HCT116 (cell line): ENCODE results near the gene CFAP410. TPM values are rescaled to one million over a fixed set of nuclear protein-coding genes. Genes with fewer than 3 reads are reported as not detected.

Source experiments
- ATAC-seq: fragments of 200-7000 bp; cut with Tn5 transposase; 2 replicates; pipeline ENCODE4 v1.9.1; 2020; ENCODE audit warnings: mild to moderate bottlenecking, moderate library complexity
- BruUV-seq: library from RNA; stranded (reverse); fragments of 400-500 nt; replicated peaks from 2 replicates; lab custom pipeline; 2021; lab: Mats Ljungman, UMichigan
- CTCF ChIA-PET: fragments of 300-600 bp; sonication (Branson Sonifier 250); formaldehyde crosslinking; loops from one replicate; lab custom pipeline; 2021; ENCODE audit warnings: antibody characterized with exemption; lab: Charles Lee
- POLR2A ChIA-PET: fragments of 300-600, 350-600 bp; sonication (Branson Sonifier 250); formaldehyde crosslinking; loops from one replicate; lab custom pipeline; 2021; ENCODE audit warnings: antibody characterized with exemption; lab: Charles Lee
- RAD21 ChIA-PET, 2 experiments: fragments of 300-600 bp; sonication (Branson Sonifier 250); formaldehyde crosslinking; loops; one replicate each; lab custom pipeline; 2023; ENCODE audit warnings: low total read pairs in 2 of 2; ENCODE audit not compliant: uncharacterized antibody in 2 of 2, unreplicated experiment in 2 of 2, low non-redundant PET in 1 of 2; lab: Charles Lee
- DNase-seq: peaks from one replicate; pipeline ENCODE4 v3.0.0-alpha.2; 2010; ENCODE audit warnings: low read depth, low spot score
- H2AFZ ChIP-seq: fragments of 200-600 bp; shearing (Covaris generic), sonication (generic); 2 replicates; pipeline ENCODE4 v1.6.1; 2017; ENCODE audit warnings: low read depth, mixed run types, mixed read lengths, antibody characterized with exemption, low read length; ENCODE audit not compliant: poor library complexity, severe bottlenecking
- H3K27ac ChIP-seq: 2 replicates; pipeline ENCODE4 v1.5.1; 2012; ENCODE audit warnings: low read depth, low read length
- H3K27me3 ChIP-seq: fragments of 200-600 bp; sonication (generic); 2 replicates; pipeline ENCODE4 v1.6.1; 2016; ENCODE audit warnings: mixed run types, low read length, mixed read lengths; ENCODE audit not compliant: insufficient read depth
- H3K36me3 ChIP-seq, 2 experiments: fragments of 200-500 bp in 1 of 2; fragments of 200-600 bp in 1 of 2; sonication (Bioruptor generic) in 1 of 2; sonication (generic) in 1 of 2; 2 replicates each; pipeline versions ENCODE4 v1.5.1 to v1.6.1; 2014 to 2016; ENCODE audit warnings: low read length in 2 of 2, inconsistent platforms in 1 of 2, mixed read lengths in 1 of 2, mixed run types in 1 of 2; ENCODE audit not compliant: insufficient read depth in 2 of 2, control insufficient read depth in 1 of 2
- H3K4me1 ChIP-seq, 2 experiments: fragments of 200-600 bp in 1 of 2; sonication (generic) in 1 of 2; 2 replicates each; pipeline versions ENCODE4 v1.5.1 to v1.6.1; 2012 to 2017; ENCODE audit warnings: low read length in 2 of 2, inconsistent platforms in 1 of 2, mild to moderate bottlenecking in 1 of 2, mixed read lengths in 1 of 2, mixed run types in 1 of 2, moderate library complexity in 1 of 2; ENCODE audit not compliant: insufficient read depth in 2 of 2, control insufficient read depth in 1 of 2
- H3K4me2 ChIP-seq: fragments of 200-600 bp; sonication (generic); 2 replicates; pipeline ENCODE4 v1.6.1; 2017; ENCODE audit warnings: mixed run types, low read length, mixed read lengths
- H3K4me3 ChIP-seq, 2 experiments: fragments of 200-600 bp in 1 of 2; sonication (generic) in 1 of 2; replicated peaks in 1 of 2; 2 replicates each; pipeline ENCODE4 v1.5.1; 2011 to 2016; ENCODE audit warnings: low read length in 2 of 2, control low read depth in 1 of 2, low read depth in 1 of 2, mild to moderate bottlenecking in 1 of 2, mixed read lengths in 1 of 2, mixed run types in 1 of 2
- H3K79me2 ChIP-seq: fragments of 200-600 bp; sonication (generic); 2 replicates; pipeline ENCODE4 v1.6.1; 2017; ENCODE audit warnings: mild to moderate bottlenecking, mixed run types, low read length, moderate library complexity, mixed read lengths; ENCODE audit not compliant: insufficient read depth
- H3K9ac ChIP-seq: fragments of 200-600 bp; sonication (generic); 2 replicates; pipeline ENCODE4 v1.6.1; 2016; ENCODE audit warnings: low read length, mixed read lengths
- H3K9me2 ChIP-seq: fragments of 200-600 bp; sonication (generic), shearing (Covaris generic); 2 replicates; pipeline ENCODE4 v1.6.1; 2017; ENCODE audit warnings: mixed run types, mild to moderate bottlenecking, moderate library complexity; ENCODE audit not compliant: insufficient read depth
- H3K9me3 ChIP-seq, 2 experiments: fragments of 200-500 bp in 1 of 2; fragments of 200-600 bp in 1 of 2; sonication (Bioruptor generic) in 1 of 2; sonication (generic) in 1 of 2; 2 replicates each; pipeline ENCODE4 v1.6.1; 2014 to 2017; ENCODE audit warnings: low read length in 2 of 2, mixed read lengths in 2 of 2, inconsistent platforms in 1 of 2, low read depth in 1 of 2, mild to moderate bottlenecking in 1 of 2, mixed run types in 1 of 2, moderate library complexity in 1 of 2; ENCODE audit not compliant: control insufficient read depth in 1 of 2, insufficient read depth in 1 of 2
- H4K20me1 ChIP-seq: fragments of 200-600 bp; sonication (generic), shearing (Covaris generic); 2 replicates; pipeline ENCODE4 v1.6.1; 2017; ENCODE audit warnings: mixed run types, mild to moderate bottlenecking, moderate library complexity; ENCODE audit not compliant: insufficient read depth
- CTCF ChIP-seq, 3 experiments: fragments of 200-600 bp in 1 of 3; sonication (generic) in 1 of 3; IDR thresholded peaks in 2 of 3; conservative IDR thresholded peaks in 1 of 3; 2 replicates each; pipeline ENCODE4 v1.5.1; 2012 to 2017; ENCODE audit warnings: low read depth in 2 of 3, low read length in 2 of 3, antibody characterized with exemption in 1 of 3, borderline replicate concordance in 1 of 3, control low read depth in 1 of 3, mild to moderate bottlenecking in 1 of 3, mixed read lengths in 1 of 3, mixed run types in 1 of 3, moderate library complexity in 1 of 3; ENCODE audit not compliant: insufficient read depth in 1 of 3
- FOSL1 ChIP-seq: IDR thresholded peaks from 2 replicates; pipeline ENCODE4 v1.6.1; 2012; ENCODE audit warnings: low read depth
- JUND ChIP-seq: IDR thresholded peaks from 2 replicates; pipeline ENCODE4 v1.6.1; 2012
- MAX ChIP-seq: IDR thresholded peaks from 2 replicates; pipeline ENCODE4 v1.6.1; 2012
- REST ChIP-seq: IDR thresholded peaks from 2 replicates; pipeline ENCODE4 v1.6.1; 2012; ENCODE audit warnings: low read depth
- SP1 ChIP-seq: IDR thresholded peaks from 2 replicates; pipeline ENCODE4 v1.6.1; 2012; ENCODE audit warnings: low read depth
- SRF ChIP-seq: IDR thresholded peaks from 2 replicates; pipeline ENCODE4 v1.6.1; 2012; ENCODE audit warnings: low read depth
- TCF7L2 ChIP-seq: IDR thresholded peaks from 2 replicates; pipeline ENCODE4 v1.7.0; 2011; ENCODE audit warnings: borderline replicate concordance, inconsistent platforms; ENCODE audit not compliant: insufficient read depth, insufficient read length; ENCODE audit errors: extremely low read depth
- ZFX ChIP-seq: fragments of 450-650 bp; IDR thresholded peaks from 2 replicates; pipeline ENCODE4 v1.6.1; 2017
- intact Hi-C: fragments of 100-400 bp; cut with micrococcal nuclease; formaldehyde crosslinking; loops from 2 replicates; pipeline ENCODE4 v1.10.0; 2022
- total RNA-seq: library from RNA; stranded (reverse); gene quantifications from one replicate; pipeline ENCODE4 v1.2.1, GENCODE V29; 2021; ENCODE audit not compliant: unreplicated experiment

CFAP410 gene
- total RNA-seq, 1 experiment from 2014 or later, result 15.3 TPM

DNA sequence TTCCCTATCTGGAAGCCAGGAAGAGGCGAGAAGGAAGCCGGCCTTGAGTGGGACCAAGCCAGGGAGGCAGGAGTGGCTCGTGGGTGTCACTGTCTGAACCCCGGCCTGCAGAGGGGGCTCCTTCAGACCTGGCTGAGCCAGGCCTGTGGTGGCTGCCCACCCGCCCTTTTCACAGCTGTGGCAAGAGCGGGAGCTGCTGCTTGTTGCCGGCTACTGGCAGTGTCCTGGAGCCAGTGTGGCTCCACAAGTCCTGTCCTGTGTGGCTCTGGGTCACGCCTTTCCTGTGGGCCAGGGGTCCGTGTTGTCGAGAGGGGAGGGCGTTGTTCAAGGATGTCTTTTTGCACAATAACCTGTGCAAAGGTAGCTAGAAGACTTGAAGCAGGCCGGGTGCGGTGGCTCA lies 38.0 kb downstream of the CFAP410 start:
- no peaks in the 10 kb centered on the region for H4K20me1 ChIP-seq
- CTCF ChIA-PET, result no interaction called here
- no peaks in the 10 kb centered on the region for H3K9me2 ChIP-seq
- H3K4me3 ChIP-seq, result peak overlapping the region; percentile 74 to 76
- 0 out of 4 replicates have a peak, but pooled peaks cover 0 to 2% of the 10 kb centered on the region in 2 experiments for H3K36me3 ChIP-seq
- H2AFZ ChIP-seq, result no peak overlapping the region
- no peak for DNase-seq
- H3K4me2 ChIP-seq, result peak overlapping the region; percentile 98
- H3K27me3 ChIP-seq, result no peaks in the 10 kb centered on the region
- RAD21 ChIA-PET, result no interaction called here
- POLR2A ChIA-PET, result interaction anchor here (1.0 kb wide), 1 partner anchor 38 kb away, joined by 3 read pairs; the partner anchor contains the start of gene CFAP410
- H3K9ac ChIP-seq, result peak overlapping the region; percentile 88
- no peak for ATAC-seq
- no peaks in the 10 kb centered on the region for H3K9me3 ChIP-seq
- no peak for TF ChIP-seq MAX
- TF ChIP-seq SP1, result no peak
- TF ChIP-seq CTCF (IDR thresholded peaks at IDR 0.05 in 2 of 3, conservative IDR thresholded peaks at IDR 0.05 in 1 of 3; ENCODE audit: borderline replicate concordance in 1 of 3, insufficient read depth in 1 of 3, low read depth in 2 of 3, low read length in 2 of 3), result no peak
- TF ChIP-seq REST, result no peak
- no peak for TF ChIP-seq TCF7L2
- TF ChIP-seq JUND, result no peak
- TF ChIP-seq ZFX, result no peak
- no peak for TF ChIP-seq SRF
- no peak for TF ChIP-seq FOSL1
- H3K79me2 ChIP-seq, result peaks cover 51% of the 10 kb centered on the region
- intact Hi-C loops, result no loop called here
- peaks cover 15 to 48% of the 10 kb centered on the region in 2 experiments for H3K4me1 ChIP-seq
- peak overlapping the region; percentile 92 for H3K27ac ChIP-seq
- no TSS peak for BruUV-seq
